ENCODE data around the gene RAB5A. TPM values are rescaled to one million over a fixed set of nuclear protein-coding genes. Genes with fewer than 3 reads are reported as not detected.

RAB5A gene
- total RNA-seq, 1 experiment from 2014 or later = 65.1 TPM

DNA sequence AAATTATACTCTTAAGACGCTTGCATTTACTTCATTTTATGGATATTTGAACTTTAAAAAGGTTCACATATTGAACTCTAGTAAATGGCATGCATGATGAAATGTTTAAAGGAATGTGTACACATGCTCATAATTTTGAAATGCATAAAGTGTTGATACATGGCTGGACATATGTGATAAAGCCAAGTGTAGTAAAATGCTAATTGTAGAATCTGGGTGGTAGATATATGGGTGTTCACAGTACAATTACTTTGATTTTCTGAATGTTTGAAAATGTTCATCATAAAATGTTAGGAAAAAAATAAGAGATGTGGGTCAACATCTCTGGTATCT, 8.6 kb upstream of the RAB5A start:
- Histone ChIP-seq H3K4me2 (peak overlapping the region; percentile 40; the same call in 1 of the 2 replicates), H4K20me1 (ENCODE audit: insufficient read depth) (no peaks in the 10 kb centered on the region), H3K4me1 (replicated peaks; ENCODE audit: insufficient read depth) (peaks cover 24% of the 10 kb centered on the region), H3K79me2 (ENCODE audit: low read depth) (no peaks in the 10 kb centered on the region), H3K36me3 (ENCODE audit: low read depth) (no peaks in the 10 kb centered on the region), H3F3A (ENCODE audit: insufficient read depth, low read depth) (peaks cover 18% of the 10 kb centered on the region), H3K4me3 (no peak overlapping the region), H2AFZ (no peak overlapping the region), H3K27me3 (ENCODE audit: insufficient read depth, low read depth) (no peaks in the 10 kb centered on the region), H3K27ac (peak overlapping the region; percentile 28; the same call in 1 of the 2 replicates), H3K9me3 (ENCODE audit: insufficient read depth, low read depth) (no peaks in the 10 kb centered on the region), H3K9me2 (ENCODE audit: insufficient read depth) (no peaks in the 10 kb centered on the region)
- intact Hi-C loops (cut with micrococcal nuclease; ENCODE audit: unreplicated experiment) = no loop called here
- no peak for TF ChIP-seq EZH2 (IDR thresholded peaks at IDR 0.05; ENCODE audit: low read depth)
- TF ChIP-seq, protein P1, sequence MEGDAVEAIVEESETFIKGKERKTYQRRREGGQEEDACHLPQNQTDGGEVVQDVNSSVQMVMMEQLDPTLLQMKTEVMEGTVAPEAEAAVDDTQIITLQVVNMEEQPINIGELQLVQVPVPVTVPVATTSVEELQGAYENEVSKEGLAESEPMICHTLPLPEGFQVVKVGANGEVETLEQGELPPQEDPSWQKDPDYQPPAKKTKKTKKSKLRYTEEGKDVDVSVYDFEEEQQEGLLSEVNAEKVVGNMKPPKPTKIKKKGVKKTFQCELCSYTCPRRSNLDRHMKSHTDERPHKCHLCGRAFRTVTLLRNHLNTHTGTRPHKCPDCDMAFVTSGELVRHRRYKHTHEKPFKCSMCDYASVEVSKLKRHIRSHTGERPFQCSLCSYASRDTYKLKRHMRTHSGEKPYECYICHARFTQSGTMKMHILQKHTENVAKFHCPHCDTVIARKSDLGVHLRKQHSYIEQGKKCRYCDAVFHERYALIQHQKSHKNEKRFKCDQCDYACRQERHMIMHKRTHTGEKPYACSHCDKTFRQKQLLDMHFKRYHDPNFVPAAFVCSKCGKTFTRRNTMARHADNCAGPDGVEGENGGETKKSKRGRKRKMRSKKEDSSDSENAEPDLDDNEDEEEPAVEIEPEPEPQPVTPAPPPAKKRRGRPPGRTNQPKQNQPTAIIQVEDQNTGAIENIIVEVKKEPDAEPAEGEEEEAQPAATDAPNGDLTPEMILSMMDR (conservative IDR thresholded peaks at IDR 0.05) = no peak
- BruUV-seq (replicated peaks) = no TSS peak
- ChIA-PET CTCF (no interaction called here), POLR2A (ENCODE audit: unreplicated experiment) (no interaction called here)
- no peak for DNase-seq

DNA sequence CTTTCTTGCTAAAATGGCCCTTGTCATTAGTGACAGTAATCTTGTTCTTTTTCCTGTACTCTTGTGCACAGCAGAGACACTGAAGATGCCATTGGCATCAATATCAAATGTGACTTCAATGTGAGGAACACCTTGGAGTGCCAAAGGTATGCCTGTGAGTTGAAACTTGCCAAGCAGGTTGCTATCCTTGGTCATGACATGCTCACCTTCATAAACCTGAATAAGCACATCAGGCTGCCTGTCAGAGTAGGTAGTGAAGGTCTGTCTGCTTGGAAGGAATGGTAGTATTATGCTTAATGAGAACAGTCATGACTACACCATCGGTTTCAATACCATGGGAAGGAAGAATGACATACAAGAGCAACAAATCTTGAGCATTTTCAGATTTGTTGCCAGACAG, 6.3 kb upstream of the RAB5A start:
- no peaks in the 10 kb centered on the region for H3K9me3 ChIP-seq (ENCODE audit: insufficient read depth, low read depth)
- no peaks in the 10 kb centered on the region for H3K9me2 ChIP-seq (ENCODE audit: insufficient read depth)
- H3K27me3 ChIP-seq (ENCODE audit: insufficient read depth, low read depth) = no peaks in the 10 kb centered on the region
- ChIA-PET POLR2A (ENCODE audit: unreplicated experiment) (no interaction called here), CTCF (interaction anchor here (0.5 kb wide), 1 partner anchor 41 kb away, joined by 3 read pairs; no protein-coding TSS in a partner anchor)
- DNase-seq = no peak
- no peak overlapping the region for H3K4me2 ChIP-seq
- no peak overlapping the region for H3K27ac ChIP-seq
- H4K20me1 ChIP-seq (ENCODE audit: insufficient read depth) = no peaks in the 10 kb centered on the region
- no peak overlapping the region for H3K4me3 ChIP-seq
- H3K36me3 ChIP-seq (ENCODE audit: low read depth) = no peaks in the 10 kb centered on the region
- H3K4me1 ChIP-seq (replicated peaks; ENCODE audit: insufficient read depth) = peaks cover 33% of the 10 kb centered on the region
- TF ChIP-seq EZH2 (IDR thresholded peaks at IDR 0.05; ENCODE audit: low read depth) = no peak
- TF ChIP-seq, protein P1 (conservative IDR thresholded peaks at IDR 0.05) = no peak
- H3F3A ChIP-seq (ENCODE audit: insufficient read depth, low read depth) = peaks cover 25% of the 10 kb centered on the region
- H3K79me2 ChIP-seq (ENCODE audit: low read depth) = no peaks in the 10 kb centered on the region
- BruUV-seq (replicated peaks) = no TSS peak
- H2AFZ ChIP-seq = no peak overlapping the region
- intact Hi-C loops (cut with micrococcal nuclease; ENCODE audit: unreplicated experiment) = loop anchor here (10.0 kb wide), 1 partner anchor 244 kb away; the partner anchor contains the start of gene SGO1

DNA sequence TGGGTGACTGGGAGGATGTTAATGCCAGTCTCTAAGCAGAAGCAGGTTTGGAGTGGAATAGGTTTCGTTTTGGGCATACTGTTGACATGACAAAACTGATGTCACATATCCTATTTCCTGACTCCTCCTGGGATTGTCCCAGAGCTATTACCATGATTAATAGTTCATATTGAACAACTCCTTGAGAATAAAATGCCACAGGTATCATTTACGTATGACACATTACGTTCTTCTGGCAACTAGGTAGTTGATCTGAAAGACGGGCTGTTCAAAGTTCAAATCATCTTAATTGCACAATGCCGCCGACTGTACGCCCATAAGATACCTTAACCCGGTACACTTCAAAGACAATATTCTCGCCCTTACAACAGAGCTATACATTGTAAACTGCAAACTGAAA, 1.4 kb upstream of the RAB5A start:
- Histone ChIP-seq H3K27me3 (ENCODE audit: insufficient read depth, low read depth) (no peaks in the 10 kb centered on the region), H3K9me2 (ENCODE audit: insufficient read depth) (no peaks in the 10 kb centered on the region), H3K79me2 (ENCODE audit: low read depth) (peaks cover 33% of the 10 kb centered on the region), H3K9me3 (ENCODE audit: insufficient read depth, low read depth) (no peaks in the 10 kb centered on the region), H4K20me1 (ENCODE audit: insufficient read depth) (peaks cover 27% of the 10 kb centered on the region), H3K4me1 (replicated peaks; ENCODE audit: insufficient read depth) (peaks cover 37% of the 10 kb centered on the region), H3K4me3 (peak overlapping the region; percentile 69), H3K4me2 (peak overlapping the region; percentile 94), H3F3A (ENCODE audit: insufficient read depth, low read depth) (peaks cover 28% of the 10 kb centered on the region), H3K27ac (peak overlapping the region; percentile 97), H3K36me3 (ENCODE audit: low read depth) (0 out of 2 replicates have a peak, but pooled peaks cover 8% of the 10 kb centered on the region), H2AFZ (peak overlapping the region; percentile 91)
- CTCF ChIA-PET = no interaction called here
- DNase-seq = peak in 1 of 2 experiments; percentile 87
- no peak for TF ChIP-seq EZH2 (IDR thresholded peaks at IDR 0.05; ENCODE audit: low read depth)
- TF ChIP-seq, protein P1 (conservative IDR thresholded peaks at IDR 0.05) = no peak
- POLR2A ChIA-PET (ENCODE audit: unreplicated experiment) = no interaction called here
- intact Hi-C loops (cut with micrococcal nuclease; ENCODE audit: unreplicated experiment) = loop anchor here (10.0 kb wide), 1 partner anchor 239 kb away; the partner anchor contains the start of gene SGO1
- no TSS peak for BruUV-seq (replicated peaks)
